CD4-positive, alpha-beta memory T cell (primary cell): Measurements from ENCODE around the gene PIK3IP1. TPM values are rescaled to one million over a fixed set of nuclear protein-coding genes. Genes with fewer than 3 reads are reported as not detected.

Source experiments
- polyA plus RNA-seq, 2 donors: library from polyadenylated mRNA; unstranded; fragments of 300-500 nt; fragmentation: Illumina TruSeq; gene quantifications; one replicate each; pipeline ENCODE4 v1.2.3, GENCODE V29; 2021
- total RNA-seq, 2 experiments: library from RNA; stranded (reverse); gene quantifications; one replicate each; pipeline ENCODE4 v1.2.3, GENCODE V29; 2021

Gene PIK3IP1
- total and polyA plus RNA-seq, 4 experiments from 2014 or later: 399 to 473 (median 414) TPM

Other genes with a start within 250 kb of the PIK3IP1 start
- 1 to 10 TPM; 1.6 to 1.7 TPM for gene SMTN, start 211.2 kb downstream of the PIK3IP1 start, total RNA-seq
- under 1 TPM; 0.34 to 0.78 TPM for gene SMTN, start 211.2 kb downstream of the PIK3IP1 start, polyA plus RNA-seq
- 10 to 100 TPM; 64.2 to 68.6 TPM for gene SELENOM, start 184.9 kb downstream of the PIK3IP1 start, total RNA-seq
- 100 to 1,000 TPM; 107 to 150 TPM for gene SELENOM, start 184.9 kb downstream of the PIK3IP1 start, polyA plus RNA-seq
- gene INPP5J, start 169.5 kb downstream of the PIK3IP1 start, total RNA-seq: under 1 TPM; 0.15 to 0.22 TPM
- not detected for gene INPP5J, start 169.5 kb downstream of the PIK3IP1 start, polyA plus RNA-seq
- gene PLA2G3, start 152.0 kb downstream of the PIK3IP1 start, total RNA-seq: not detected
- not detected for gene PLA2G3, start 152.0 kb downstream of the PIK3IP1 start, polyA plus RNA-seq
- gene RNF185, start 132.3 kb downstream of the PIK3IP1 start, total RNA-seq: 10 to 100 TPM; 31.5 to 31.7 TPM
- gene RNF185, start 132.3 kb downstream of the PIK3IP1 start, polyA plus RNA-seq: 10 to 100 TPM; 24.1 to 27.1 TPM
- 10 to 100 TPM; 32.2 to 33.2 TPM for gene LIMK2, start 80.2 kb downstream of the PIK3IP1 start, total RNA-seq
- 10 to 100 TPM; 12.3 to 26.8 TPM for gene LIMK2, start 80.2 kb downstream of the PIK3IP1 start, polyA plus RNA-seq
- 10 to 100 TPM; 40.9 to 43.7 TPM for gene PATZ1, start 53.9 kb upstream of the PIK3IP1 start, total RNA-seq
- 10 to 100 TPM in 1 of 2 donors, 1 to 10 TPM in 1; 6.6 to 19.7 TPM for gene PATZ1, start 53.9 kb upstream of the PIK3IP1 start, polyA plus RNA-seq
- gene DRG1, start 107.1 kb upstream of the PIK3IP1 start, total RNA-seq: 10 to 100 TPM; 80.3 to 82.5 TPM
- gene DRG1, start 107.1 kb upstream of the PIK3IP1 start, polyA plus RNA-seq: 100 to 1,000 TPM in 1 of 2 donors, 10 to 100 TPM in 1; 74.8 to 128 TPM
- 10 to 100 TPM; 41.9 to 50.7 TPM for gene EIF4ENIF1, start 197.4 kb upstream of the PIK3IP1 start, total RNA-seq
- 10 to 100 TPM in 1 of 2 donors, 1 to 10 TPM in 1; 6.6 to 17.2 TPM for gene EIF4ENIF1, start 197.4 kb upstream of the PIK3IP1 start, polyA plus RNA-seq
- gene SFI1, start 204.0 kb upstream of the PIK3IP1 start, total RNA-seq: 100 to 1,000 TPM; 323 to 333 TPM
- 10 to 100 TPM; 14.7 to 40.5 TPM for gene SFI1, start 204.0 kb upstream of the PIK3IP1 start, polyA plus RNA-seq